HepG2 (cell line): Measurements from ENCODE around the gene CEP104. TPM values are rescaled to one million over a fixed set of nuclear protein-coding genes. Genes with fewer than 3 reads are reported as not detected.

Experiments used
- CC2D1A ChIP-seq: sonication (generic); formaldehyde crosslinking; IDR thresholded peaks from 2 replicates; pipeline ENCODE4 v1.8.1; 2023; ENCODE audit warnings: mild to moderate bottlenecking, missing genetic modification reagents
- JUND ChIP-seq: sonication (generic); formaldehyde crosslinking; IDR thresholded peaks from 2 replicates; pipeline ENCODE4 v1.8.0; 2022; ENCODE audit warnings: mild to moderate bottlenecking, missing genetic modification reagents
- POLR2G ChIP-seq: fragments of 200-400 bp; formaldehyde crosslinking; IDR thresholded peaks from 2 replicates; pipeline ENCODE4 v1.6.1; 2018; ENCODE audit warnings: mild to moderate bottlenecking, low read depth, low read length, moderate library complexity
- PRMT3 ChIP-seq: sonication (generic); formaldehyde crosslinking; IDR thresholded peaks from 2 replicates; pipeline ENCODE4 v1.8.1; 2022; ENCODE audit warnings: low read depth, mild to moderate bottlenecking, moderate library complexity, missing genetic modification reagents, borderline replicate concordance
- SMAD9 ChIP-seq: sonication (generic); formaldehyde crosslinking; IDR thresholded peaks from 2 replicates; pipeline ENCODE4 v1.5.1; 2020; ENCODE audit warnings: mild to moderate bottlenecking, missing genetic modification reagents
- ZBTB14 ChIP-seq: sonication (generic); formaldehyde crosslinking; IDR thresholded peaks from 2 replicates; pipeline ENCODE4 v1.4.0; 2020; ENCODE audit warnings: missing genetic modification reagents
- ZBTB37 ChIP-seq: sonication (generic); formaldehyde crosslinking; IDR thresholded peaks from 2 replicates; pipeline ENCODE4 v1.4.0; 2020; ENCODE audit warnings: mild to moderate bottlenecking, missing genetic modification reagents
- ZFP37 ChIP-seq: sonication (generic); formaldehyde crosslinking; IDR thresholded peaks from 2 replicates; pipeline ENCODE4 v1.4.0; 2020; ENCODE audit warnings: missing genetic modification reagents, borderline replicate concordance
- ZNF331 ChIP-seq: sonication (generic); formaldehyde crosslinking; IDR thresholded peaks from 2 replicates; pipeline ENCODE4 v1.4.0; 2020; ENCODE audit warnings: missing genetic modification reagents
- ZNF367 ChIP-seq: sonication (generic); formaldehyde crosslinking; IDR thresholded peaks from 2 replicates; pipeline ENCODE4 v1.4.0; 2020; ENCODE audit warnings: missing genetic modification reagents, borderline replicate concordance
- ZNF460 ChIP-seq: sonication (generic); formaldehyde crosslinking; IDR thresholded peaks from 2 replicates; pipeline ENCODE4 v1.5.1; 2020; ENCODE audit warnings: missing genetic modification reagents, mild to moderate bottlenecking, borderline replicate concordance
- ZNF549 ChIP-seq: sonication (generic); formaldehyde crosslinking; IDR thresholded peaks from 2 replicates; pipeline ENCODE4 v1.5.0; 2020; ENCODE audit warnings: missing genetic modification reagents
- ZNF773 ChIP-seq: sonication (generic); formaldehyde crosslinking; IDR thresholded peaks from 2 replicates; pipeline ENCODE4 v1.4.0; 2020; ENCODE audit warnings: missing genetic modification reagents, borderline replicate concordance
- polyA plus RNA-seq, 8 experiments: library from polyadenylated mRNA; depleted of rRNA in 3 of 8; stranded (reverse) in 7 of 8; unstranded in 1 of 8; fragments of >200 nt; fragmentation: Illumina TruSeq in 4 of 8; extraction: Trizol in 4 of 8; gene quantifications; 2 replicates each; pipeline versions ENCODE4 v1.2.1 to v1.2.3, GENCODE V29; 2011 to 2016; ENCODE audit warnings: low read depth in 4 of 8, missing spikeins in 1 of 8, mixed read lengths in 1 of 8; ENCODE audit not compliant: insufficient read depth in 1 of 8
- total RNA-seq, 5 experiments: library from RNA; depleted of rRNA; stranded (reverse); fragments of >200 nt; fragmentation: Illumina TruSeq; extraction: Trizol; gene quantifications; 2 replicates each; pipeline ENCODE4 v1.2.3, GENCODE V29; 2016; ENCODE audit warnings: low read depth in 1 of 5
- TF ChIP-seq, protein P1 (sequence below): sonication (generic); formaldehyde crosslinking; IDR thresholded peaks from 2 replicates; pipeline ENCODE4 v1.5.0; 2020; ENCODE audit warnings: mild to moderate bottlenecking, missing genetic modification reagents, borderline replicate concordance

The CEP104 gene
- total and polyA plus RNA-seq, 2 of the 13 experiments (the other 11 are each of a cell fraction or from before 2014, with no cell fraction given), result 20.4 to 30.1 TPM

GRCh38 chr1:3775490-3776230 lies 81.4 kb downstream of the CEP104 start (continued):
- TF ChIP-seq, protein P1, sequence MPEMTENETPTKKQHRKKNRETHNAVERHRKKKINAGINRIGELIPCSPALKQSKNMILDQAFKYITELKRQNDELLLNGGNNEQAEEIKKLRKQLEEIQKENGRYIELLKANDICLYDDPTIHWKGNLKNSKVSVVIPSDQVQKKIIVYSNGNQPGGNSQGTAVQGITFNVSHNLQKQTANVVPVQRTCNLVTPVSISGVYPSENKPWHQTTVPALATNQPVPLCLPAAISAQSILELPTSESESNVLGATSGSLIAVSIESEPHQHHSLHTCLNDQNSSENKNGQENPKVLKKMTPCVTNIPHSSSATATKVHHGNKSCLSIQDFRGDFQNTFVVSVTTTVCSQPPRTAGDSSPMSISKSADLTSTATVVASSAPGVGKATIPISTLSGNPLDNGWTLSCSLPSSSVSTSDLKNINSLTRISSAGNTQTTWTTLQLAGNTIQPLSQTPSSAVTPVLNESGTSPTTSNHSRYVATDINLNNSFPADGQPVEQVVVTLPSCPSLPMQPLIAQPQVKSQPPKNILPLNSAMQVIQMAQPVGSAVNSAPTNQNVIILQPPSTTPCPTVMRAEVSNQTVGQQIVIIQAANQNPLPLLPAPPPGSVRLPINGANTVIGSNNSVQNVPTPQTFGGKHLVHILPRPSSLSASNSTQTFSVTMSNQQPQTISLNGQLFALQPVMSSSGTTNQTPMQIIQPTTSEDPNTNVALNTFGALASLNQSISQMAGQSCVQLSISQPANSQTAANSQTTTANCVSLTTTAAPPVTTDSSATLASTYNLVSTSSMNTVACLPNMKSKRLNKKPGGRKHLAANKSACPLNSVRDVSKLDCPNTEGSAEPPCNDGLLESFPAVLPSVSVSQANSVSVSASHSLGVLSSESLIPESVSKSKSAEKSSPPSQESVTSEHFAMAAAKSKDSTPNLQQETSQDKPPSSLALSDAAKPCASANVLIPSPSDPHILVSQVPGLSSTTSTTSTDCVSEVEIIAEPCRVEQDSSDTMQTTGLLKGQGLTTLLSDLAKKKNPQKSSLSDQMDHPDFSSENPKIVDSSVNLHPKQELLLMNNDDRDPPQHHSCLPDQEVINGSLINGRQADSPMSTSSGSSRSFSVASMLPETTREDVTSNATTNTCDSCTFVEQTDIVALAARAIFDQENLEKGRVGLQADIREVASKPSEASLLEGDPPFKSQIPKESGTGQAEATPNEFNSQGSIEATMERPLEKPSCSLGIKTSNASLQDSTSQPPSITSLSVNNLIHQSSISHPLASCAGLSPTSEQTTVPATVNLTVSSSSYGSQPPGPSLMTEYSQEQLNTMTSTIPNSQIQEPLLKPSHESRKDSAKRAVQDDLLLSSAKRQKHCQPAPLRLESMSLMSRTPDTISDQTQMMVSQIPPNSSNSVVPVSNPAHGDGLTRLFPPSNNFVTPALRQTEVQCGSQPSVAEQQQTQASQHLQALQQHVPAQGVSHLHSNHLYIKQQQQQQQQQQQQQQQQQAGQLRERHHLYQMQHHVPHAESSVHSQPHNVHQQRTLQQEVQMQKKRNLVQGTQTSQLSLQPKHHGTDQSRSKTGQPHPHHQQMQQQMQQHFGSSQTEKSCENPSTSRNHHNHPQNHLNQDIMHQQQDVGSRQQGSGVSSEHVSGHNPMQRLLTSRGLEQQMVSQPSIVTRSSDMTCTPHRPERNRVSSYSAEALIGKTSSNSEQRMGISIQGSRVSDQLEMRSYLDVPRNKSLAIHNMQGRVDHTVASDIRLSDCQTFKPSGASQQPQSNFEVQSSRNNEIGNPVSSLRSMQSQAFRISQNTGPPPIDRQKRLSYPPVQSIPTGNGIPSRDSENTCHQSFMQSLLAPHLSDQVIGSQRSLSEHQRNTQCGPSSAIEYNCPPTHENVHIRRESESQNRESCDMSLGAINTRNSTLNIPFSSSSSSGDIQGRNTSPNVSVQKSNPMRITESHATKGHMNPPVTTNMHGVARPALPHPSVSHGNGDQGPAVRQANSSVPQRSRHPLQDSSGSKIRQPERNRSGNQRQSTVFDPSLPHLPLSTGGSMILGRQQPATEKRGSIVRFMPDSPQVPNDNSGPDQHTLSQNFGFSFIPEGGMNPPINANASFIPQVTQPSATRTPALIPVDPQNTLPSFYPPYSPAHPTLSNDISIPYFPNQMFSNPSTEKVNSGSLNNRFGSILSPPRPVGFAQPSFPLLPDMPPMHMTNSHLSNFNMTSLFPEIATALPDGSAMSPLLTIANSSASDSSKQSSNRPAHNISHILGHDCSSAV, result no peak
- TF ChIP-seq JUND (no peak; the same call in none of the 2 replicates), SMAD9 (CRISPR knock-in tag) (0 out of 2 replicates have a peak, but pooled peaks have one; percentile 73), ZNF549 (CRISPR knock-in tag) (no peak), CC2D1A (CRISPR knock-in tag) (no peak), ZBTB14 (CRISPR knock-in tag) (no peak), POLR2G (peak; percentile 78), ZFP37 (CRISPR knock-in tag) (no peak; the same call in 1 of the 2 replicates), PRMT3 (CRISPR knock-in tag) (0 out of 2 replicates have a peak, but pooled peaks have one; percentile 56), ZNF331 (CRISPR knock-in tag) (peak; percentile 58; the same call in 1 of the 2 replicates), ZBTB37 (peak; percentile 75; the same call in 1 of the 2 replicates), ZNF773 (CRISPR knock-in tag) (no peak), ZNF367 (CRISPR knock-in tag) (peak; percentile 18; the same call in 1 of the 2 replicates), ZNF460 (CRISPR knock-in tag) (peak; percentile 83; the same call in 1 of the 2 replicates)
